Vagina (tissue), 2 donors: ENCODE results near the gene SUSD1. TPM values are rescaled to one million over a fixed set of nuclear protein-coding genes. Genes with fewer than 3 reads are reported as not detected.
"Not testable (repeated sequence)": the region's sequence is repeated elsewhere in the genome, so short reads cannot be mapped to it uniquely, and the experiment has no call there.

Experiments used
- DNase-seq, 2 donors: peaks; one replicate each; pipeline ENCODE4 v3.0.0-alpha.2; 2017; ENCODE audit errors: extremely low spot score in 2 of 2
- H3K27ac ChIP-seq: fragments of 200-600 bp; sonication (generic); one replicate; pipeline ENCODE4 v1.5.1; 2019
- H3K27me3 ChIP-seq: fragments of 200-600 bp; sonication (generic); one replicate; pipeline ENCODE4 v1.5.1; 2019
- H3K36me3 ChIP-seq, 2 donors: fragments of 200-600 bp; sonication (generic); one replicate each; pipeline ENCODE4 v1.5.1; 2017 to 2019
- H3K4me1 ChIP-seq: fragments of 200-600 bp; sonication (generic); one replicate; pipeline ENCODE4 v1.5.1; 2019
- H3K4me3 ChIP-seq, 2 donors: fragments of 200-600 bp; sonication (generic); 1 replicate in 1 of 2; 2 replicates in 1 of 2; pipeline ENCODE4 v1.5.1; 2016 to 2019
- H3K9me3 ChIP-seq: fragments of 200-600 bp; sonication (generic); one replicate; pipeline ENCODE4 v1.5.1; 2019
- POLR2A ChIP-seq, 2 donors: fragments of 450-650 bp; IDR thresholded peaks; one replicate each; pipeline ENCODE4 v1.6.1; 2017; ENCODE audit warnings: antibody characterized with exemption in 2 of 2, mild to moderate bottlenecking in 2 of 2, moderate library complexity in 2 of 2
- POLR2AphosphoS5 ChIP-seq, 2 donors: sonication (generic); formaldehyde crosslinking; IDR thresholded peaks; one replicate each; pipeline ENCODE4 v1.9.0; 2017; ENCODE audit warnings: antibody characterized with exemption in 2 of 2, mild to moderate bottlenecking in 2 of 2, low read depth in 1 of 2; ENCODE audit not compliant: insufficient read depth in 1 of 2
- intact Hi-C: fragments of 100-400 bp; cut with DNase I; formaldehyde crosslinking; loops from one replicate; pipeline ENCODE4 v1.15.1; 2023
- total RNA-seq: library from RNA; depleted of rRNA; stranded (reverse); fragments of >200 nt; gene quantifications from one replicate; pipeline ENCODE4 v1.2.3, GENCODE V29; 2016
- TF ChIP-seq, protein P1 (sequence below), 3 experiments: fragments of 450-650 bp in 2 of 3; fragments of 200-600 bp in 1 of 3; sonication (generic) in 1 of 3; IDR thresholded peaks; one replicate each; pipeline ENCODE4 v1.5.1; 2017 to 2019; ENCODE audit warnings: antibody characterized with exemption in 3 of 3, mild to moderate bottlenecking in 2 of 3, moderate library complexity in 2 of 3

Gene SUSD1
- total RNA-seq, 1 donor from 2014 or later = 10.8 TPM

DNA sequence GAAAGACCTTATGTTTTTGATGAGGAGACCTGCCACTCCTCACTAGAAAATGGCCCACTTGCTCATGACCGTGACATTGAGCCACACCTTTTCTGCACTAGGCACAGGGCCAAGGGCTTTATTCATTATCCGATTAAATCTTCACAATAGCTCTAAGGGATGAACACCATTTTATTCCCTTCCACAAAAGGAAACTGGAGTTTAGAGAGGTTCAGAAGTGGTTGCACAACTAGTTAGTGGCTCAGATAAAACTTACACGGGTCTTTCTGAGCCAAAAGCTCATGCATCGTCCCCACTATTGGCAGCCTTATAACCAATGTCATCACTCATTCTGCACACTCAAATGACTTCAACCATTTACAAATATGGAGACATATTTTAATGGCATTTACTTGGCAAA is 39.4 kb downstream of the SUSD1 start:
- intact Hi-C loops = no loop called here
- H3K27ac ChIP-seq = no peak overlapping the region
- TF ChIP-seq, protein P1, sequence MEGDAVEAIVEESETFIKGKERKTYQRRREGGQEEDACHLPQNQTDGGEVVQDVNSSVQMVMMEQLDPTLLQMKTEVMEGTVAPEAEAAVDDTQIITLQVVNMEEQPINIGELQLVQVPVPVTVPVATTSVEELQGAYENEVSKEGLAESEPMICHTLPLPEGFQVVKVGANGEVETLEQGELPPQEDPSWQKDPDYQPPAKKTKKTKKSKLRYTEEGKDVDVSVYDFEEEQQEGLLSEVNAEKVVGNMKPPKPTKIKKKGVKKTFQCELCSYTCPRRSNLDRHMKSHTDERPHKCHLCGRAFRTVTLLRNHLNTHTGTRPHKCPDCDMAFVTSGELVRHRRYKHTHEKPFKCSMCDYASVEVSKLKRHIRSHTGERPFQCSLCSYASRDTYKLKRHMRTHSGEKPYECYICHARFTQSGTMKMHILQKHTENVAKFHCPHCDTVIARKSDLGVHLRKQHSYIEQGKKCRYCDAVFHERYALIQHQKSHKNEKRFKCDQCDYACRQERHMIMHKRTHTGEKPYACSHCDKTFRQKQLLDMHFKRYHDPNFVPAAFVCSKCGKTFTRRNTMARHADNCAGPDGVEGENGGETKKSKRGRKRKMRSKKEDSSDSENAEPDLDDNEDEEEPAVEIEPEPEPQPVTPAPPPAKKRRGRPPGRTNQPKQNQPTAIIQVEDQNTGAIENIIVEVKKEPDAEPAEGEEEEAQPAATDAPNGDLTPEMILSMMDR (IDR thresholded peaks at IDR 0.05) = no peak
- no peaks in the 10 kb centered on the region for H3K9me3 ChIP-seq
- H3K36me3 ChIP-seq = no peaks in the 10 kb centered on the region
- H3K4me3 ChIP-seq = no peak overlapping the region
- H3K27me3 ChIP-seq = no peaks in the 10 kb centered on the region
- DNase-seq = no peak
- H3K4me1 ChIP-seq = no peaks in the 10 kb centered on the region

DNA sequence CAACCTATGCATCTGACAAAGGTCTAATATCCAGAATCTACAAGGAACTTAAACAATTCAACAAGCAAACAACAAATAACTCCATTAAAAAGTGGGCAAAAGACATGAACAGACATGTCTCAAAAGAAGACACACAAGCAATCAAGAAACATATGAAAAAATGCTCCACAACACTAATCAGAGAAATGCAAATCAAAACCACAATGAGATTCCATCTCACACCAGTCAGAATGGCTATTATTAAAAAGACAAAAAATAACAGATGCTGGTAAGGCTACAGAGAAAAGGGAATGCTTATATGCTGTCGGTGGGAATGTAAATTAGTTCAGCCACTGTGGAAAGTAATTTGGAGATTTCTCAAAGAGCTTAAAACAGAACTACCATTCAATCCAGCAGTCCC is 41.3 kb downstream of the SUSD1 start:
- H3K27ac ChIP-seq, H3K36me3 ChIP-seq, H3K4me1 ChIP-seq, H3K9me3 ChIP-seq, H3K4me3 ChIP-seq, intact Hi-C loops, H3K27me3 ChIP-seq, DNase-seq: not testable (repeated sequence)

DNA sequence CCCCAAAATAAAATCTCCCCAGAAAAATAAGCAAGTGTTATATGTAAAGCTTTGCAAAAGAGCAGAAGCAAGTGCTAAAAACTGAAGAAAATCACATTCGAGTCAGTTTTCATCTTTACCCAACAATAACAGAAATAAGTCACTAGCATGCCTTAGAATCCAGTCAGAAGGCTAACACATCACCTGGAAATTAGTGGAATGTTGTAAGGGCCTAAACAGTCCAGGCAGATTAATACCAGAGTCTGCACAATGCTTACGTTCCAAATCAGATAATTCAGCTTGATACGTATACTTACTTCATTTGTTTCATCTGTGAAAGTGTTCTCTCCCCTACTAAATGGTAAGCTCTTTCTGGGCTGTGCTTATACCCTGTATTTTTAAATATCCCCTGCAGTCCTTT is 42.7 kb downstream of the SUSD1 start:
- Histone ChIP-seq H3K4me1 (no peaks in the 10 kb centered on the region), H3K27ac (no peak overlapping the region), H3K36me3 (no peaks in the 10 kb centered on the region), H3K27me3 (no peaks in the 10 kb centered on the region), H3K4me3 (no peak overlapping the region), H3K9me3 (no peaks in the 10 kb centered on the region)
- intact Hi-C loops = no loop called here
- DNase-seq = no peak
- TF ChIP-seq, protein P1 (IDR thresholded peaks at IDR 0.05) = no peak
- no peak for TF ChIP-seq POLR2A (IDR thresholded peaks at IDR 0.05)
- TF ChIP-seq POLR2AphosphoS5 (IDR thresholded peaks at IDR 0.05; ENCODE audit: insufficient read depth in 1 of 2, low read depth in 1 of 2) = no peak

DNA sequence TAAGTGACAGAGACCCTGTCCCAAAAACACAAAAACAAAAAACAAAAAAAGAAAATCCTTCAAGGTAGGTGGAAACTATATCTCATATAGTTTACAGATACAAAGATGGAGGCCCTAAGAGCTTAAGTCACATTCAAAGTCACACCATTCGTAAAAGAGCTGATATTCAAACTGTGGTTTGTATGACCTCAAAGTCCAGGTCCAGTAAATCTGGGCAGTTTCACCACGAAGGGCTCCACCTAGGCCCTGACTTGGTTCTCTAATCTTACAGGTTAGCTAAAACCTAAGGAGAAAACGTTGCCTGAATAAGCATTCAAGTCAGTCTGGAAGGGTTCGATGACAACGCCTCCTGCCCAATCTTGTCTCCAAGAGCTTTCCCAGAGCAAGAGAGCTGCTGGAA is 44.1 kb downstream of the SUSD1 start:
- no peak overlapping the region for H3K27ac ChIP-seq
- H3K27me3 ChIP-seq = no peaks in the 10 kb centered on the region
- intact Hi-C loops = no loop called here
- H3K9me3 ChIP-seq = no peaks in the 10 kb centered on the region
- H3K4me1 ChIP-seq = no peaks in the 10 kb centered on the region
- H3K36me3 ChIP-seq = no peaks in the 10 kb centered on the region
- no peak for DNase-seq
- TF ChIP-seq, protein P1 (IDR thresholded peaks at IDR 0.05) = no peak
- H3K4me3 ChIP-seq = no peak overlapping the region

DNA sequence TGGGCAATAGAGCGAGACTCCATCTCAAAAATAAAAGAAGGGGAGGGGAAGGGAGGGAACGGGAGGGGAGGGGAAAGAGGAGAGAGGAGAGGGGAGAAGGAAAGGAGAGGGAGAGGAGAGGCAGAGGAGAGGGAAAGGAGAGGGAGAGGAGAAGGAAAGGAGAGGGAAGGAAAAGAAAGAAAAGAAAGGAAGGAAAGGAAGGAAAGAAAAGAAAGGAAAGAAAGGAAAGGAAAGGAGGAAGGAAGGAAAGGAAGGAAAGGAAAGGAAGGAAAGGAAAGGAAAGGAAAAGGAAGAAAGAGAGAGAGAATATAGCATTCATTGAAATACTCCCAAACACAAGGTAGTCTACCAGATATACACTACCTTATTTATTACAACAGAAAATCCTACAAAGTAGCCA is 44.8 kb downstream of the SUSD1 start:
- H3K4me1 ChIP-seq = no peaks in the 10 kb centered on the region
- H3K27ac ChIP-seq = no peak overlapping the region
- no peaks in the 10 kb centered on the region for H3K9me3 ChIP-seq
- H3K4me3 ChIP-seq = no peak overlapping the region
- no peak for DNase-seq
- no peaks in the 10 kb centered on the region for H3K27me3 ChIP-seq
- TF ChIP-seq POLR2A (IDR thresholded peaks at IDR 0.05) (no peak), POLR2AphosphoS5 (IDR thresholded peaks at IDR 0.05; ENCODE audit: insufficient read depth in 1 of 2, low read depth in 1 of 2) (no peak)
- TF ChIP-seq, protein P1 (IDR thresholded peaks at IDR 0.05) = no peak
- intact Hi-C loops = no loop called here
- no peaks in the 10 kb centered on the region for H3K36me3 ChIP-seq

DNA sequence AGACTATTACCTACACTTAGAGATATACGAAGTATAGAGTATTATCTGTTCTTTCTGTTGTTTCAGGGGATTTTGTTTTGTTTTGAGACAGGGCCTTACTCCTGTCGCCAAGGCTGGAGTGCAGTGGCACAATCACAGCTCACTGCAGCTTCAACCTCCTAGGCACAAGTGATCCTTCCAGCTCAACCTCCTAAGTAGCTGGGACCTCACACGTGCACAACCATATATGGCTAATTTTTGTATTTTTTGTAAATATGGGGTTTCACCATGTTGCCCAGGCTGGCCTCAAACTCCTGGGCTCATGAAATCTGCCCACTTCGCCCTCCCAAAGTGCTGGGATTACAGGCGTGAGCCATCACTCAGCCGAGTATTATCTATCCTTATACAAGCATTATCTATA is 45.9 kb downstream of the SUSD1 start:
- no peaks in the 10 kb centered on the region for H3K4me1 ChIP-seq
- TF ChIP-seq, protein P1 (IDR thresholded peaks at IDR 0.05) = no peak
- TF ChIP-seq POLR2A (IDR thresholded peaks at IDR 0.05) (no peak), POLR2AphosphoS5 (IDR thresholded peaks at IDR 0.05; ENCODE audit: insufficient read depth in 1 of 2, low read depth in 1 of 2) (no peak)
- DNase-seq = no peak
- H3K4me3 ChIP-seq = no peak overlapping the region
- H3K36me3 ChIP-seq = no peaks in the 10 kb centered on the region
- no peaks in the 10 kb centered on the region for H3K27me3 ChIP-seq
- intact Hi-C loops = no loop called here
- H3K27ac ChIP-seq = no peak overlapping the region
- no peaks in the 10 kb centered on the region for H3K9me3 ChIP-seq

DNA sequence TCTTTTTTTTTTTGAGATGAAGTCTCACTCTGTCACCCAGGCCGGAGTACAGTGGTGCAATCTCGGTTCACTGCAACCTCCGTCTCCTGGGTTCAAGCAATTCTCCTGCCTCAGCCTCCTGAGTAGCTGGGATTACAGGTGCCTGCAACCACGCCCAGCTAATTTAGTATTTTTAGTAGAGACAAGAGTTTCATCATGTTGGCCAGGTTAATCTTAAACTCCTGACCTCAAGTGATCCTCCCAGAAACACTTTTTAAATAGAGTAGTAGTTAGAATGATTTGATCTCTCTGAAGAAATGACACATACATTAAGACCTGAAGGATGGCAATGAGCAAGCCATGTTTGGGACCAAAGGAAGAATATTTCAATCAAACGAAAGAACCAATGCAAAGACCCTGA is 46.7 kb downstream of the SUSD1 start:
- H3K9me3 ChIP-seq, H3K4me1 ChIP-seq, intact Hi-C loops, H3K4me3 ChIP-seq, H3K36me3 ChIP-seq, H3K27ac ChIP-seq, H3K27me3 ChIP-seq, DNase-seq: not testable (repeated sequence)
